ENCODE results near the gene FREM2. TPM values are rescaled to one million over a fixed set of nuclear protein-coding genes. Genes with fewer than 3 reads are reported as not detected.

Gene FREM2
- polyA plus RNA-seq = not detected

- Mint-ChIP-seq H3K4me3 (no peak within 1 kb of the TSS), H3K36me3 (no peaks in the 10 kb centered on the region), H3K27ac (no peak within 1 kb of the TSS), H3K4me1 (no peaks in the 10 kb centered on the region), H3K9me3 (peaks cover 0 to 11% (median 1%) of the 10 kb centered on the region in 6 donors), H3K27me3 (ENCODE audit: low read depth in 3 of 3) (peaks cover 0 to 2% (median 0%) of the 10 kb centered on the region in 3 donors)
- no peak for DNase-seq
Measured at GRCh38 chr13:38686577-38687245, at the start of gene FREM2. Gene FREM2, plus strand, starts transcription at chr13:38687077. Its CDS starts 268 bp downstream, at chr13:38687345.

- no peak for DNase-seq
- H3K4me3 Mint-ChIP-seq = no peak overlapping the region
Measured at GRCh38 chr13:38637576-38637975, 49.3 kb upstream of the FREM2 start.

GRCh38 chr13:38641164-38641948, 45.5 kb upstream of the FREM2 start:
- Mint-ChIP-seq H3K36me3 (no peaks in the 10 kb centered on the region), H3K4me3 (no peak overlapping the region), H3K9me3 (peaks cover 0 to 8% (median 5%) of the 10 kb centered on the region in 6 donors)

More at GRCh38 chr13:38637576-38637975, 49.3 kb upstream of the FREM2 start:
- H3K9me3 Mint-ChIP-seq = peaks cover 0 to 10% (median 4%) of the 10 kb centered on the region in 6 donors
- H3K36me3 Mint-ChIP-seq = no peaks in the 10 kb centered on the region
- H3K27me3 Mint-ChIP-seq (ENCODE audit: low read depth in 3 of 3) = peaks cover 0 to 1% (median 0%) of the 10 kb centered on the region in 3 donors
- no peaks in the 10 kb centered on the region for H3K4me1 Mint-ChIP-seq
- H3K27ac Mint-ChIP-seq = no peak overlapping the region

GRCh38 chr13:38647312-38647711, 39.6 kb upstream of the FREM2 start:
- Mint-ChIP-seq H3K36me3 (no peaks in the 10 kb centered on the region), H3K9me3 (peaks cover 0 to 10% (median 0%) of the 10 kb centered on the region in 6 donors), H3K27me3 (ENCODE audit: low read depth in 3 of 3) (peaks cover 0 to 2% (median 0%) of the 10 kb centered on the region in 3 donors), H3K4me1 (no peaks in the 10 kb centered on the region), H3K4me3 (no peak overlapping the region), H3K27ac (no peak overlapping the region)
- no peak for DNase-seq

More at GRCh38 chr13:38641164-38641948, 45.5 kb upstream of the FREM2 start:
- Mint-ChIP-seq H3K4me1 (no peaks in the 10 kb centered on the region), H3K27me3 (ENCODE audit: low read depth in 3 of 3) (no peaks in the 10 kb centered on the region), H3K27ac (no peak overlapping the region)
- no peak for DNase-seq

GRCh38 chr13:38648912-38649311, 38.0 kb upstream of the FREM2 start:
- peaks cover 0 to 2% (median 0%) of the 10 kb centered on the region in 3 donors for H3K27me3 Mint-ChIP-seq (ENCODE audit: low read depth in 3 of 3)
- no peaks in the 10 kb centered on the region for H3K36me3 Mint-ChIP-seq
- no peak overlapping the region for H3K4me3 Mint-ChIP-seq
- no peaks in the 10 kb centered on the region for H3K4me1 Mint-ChIP-seq
- H3K27ac Mint-ChIP-seq = no peak overlapping the region
- DNase-seq = no peak
- H3K9me3 Mint-ChIP-seq = peaks cover 0 to 10% (median 0%) of the 10 kb centered on the region in 6 donors

GRCh38 chr13:38656699-38657098, 30.2 kb upstream of the FREM2 start:
- H3K36me3 Mint-ChIP-seq = no peaks in the 10 kb centered on the region
- no peak overlapping the region for H3K4me3 Mint-ChIP-seq
- no peaks in the 10 kb centered on the region for H3K4me1 Mint-ChIP-seq
- peaks cover 0 to 9% (median 4%) of the 10 kb centered on the region in 6 donors for H3K9me3 Mint-ChIP-seq
- H3K27ac Mint-ChIP-seq = no peak overlapping the region
- H3K27me3 Mint-ChIP-seq (ENCODE audit: low read depth in 3 of 3) = peaks cover 0 to 2% (median 0%) of the 10 kb centered on the region in 3 donors
- DNase-seq = no peak

- H3K4me1 Mint-ChIP-seq = no peaks in the 10 kb centered on the region
- no peak overlapping the region for H3K4me3 Mint-ChIP-seq
Measured at GRCh38 chr13:38657191-38657590, 29.7 kb upstream of the FREM2 start.

GRCh38 chr13:38658906-38659305, 28.0 kb upstream of the FREM2 start:
- Mint-ChIP-seq H3K4me3 (no peak overlapping the region), H3K9me3 (peaks cover 0 to 9% (median 4%) of the 10 kb centered on the region in 6 donors), H3K36me3 (no peaks in the 10 kb centered on the region), H3K27ac (no peak overlapping the region), H3K27me3 (ENCODE audit: low read depth in 3 of 3) (peaks cover 0 to 2% (median 0%) of the 10 kb centered on the region in 3 donors), H3K4me1 (no peaks in the 10 kb centered on the region)
- no peak for DNase-seq

More at GRCh38 chr13:38657191-38657590, 29.7 kb upstream of the FREM2 start:
- Mint-ChIP-seq H3K36me3 (no peaks in the 10 kb centered on the region), H3K27me3 (ENCODE audit: low read depth in 3 of 3) (peaks cover 0 to 2% (median 0%) of the 10 kb centered on the region in 3 donors), H3K27ac (no peak overlapping the region), H3K9me3 (peaks cover 0 to 9% (median 4%) of the 10 kb centered on the region in 6 donors)
- DNase-seq = no peak

- H3K4me3 Mint-ChIP-seq = no peak overlapping the region
- no peaks in the 10 kb centered on the region for H3K36me3 Mint-ChIP-seq
- peaks cover 0 to 15% (median 5%) of the 10 kb centered on the region in 6 donors for H3K9me3 Mint-ChIP-seq
- H3K27me3 Mint-ChIP-seq (ENCODE audit: low read depth in 3 of 3) = peaks cover 0 to 3% (median 0%) of the 10 kb centered on the region in 3 donors
- DNase-seq = no peak
- H3K4me1 Mint-ChIP-seq = no peaks in the 10 kb centered on the region
- H3K27ac Mint-ChIP-seq = no peak overlapping the region
Measured at GRCh38 chr13:38661010-38661675, 25.7 kb upstream of the FREM2 start.

- H3K9me3 Mint-ChIP-seq = peaks cover 0 to 15% (median 5%) of the 10 kb centered on the region in 6 donors
- no peaks in the 10 kb centered on the region for H3K4me1 Mint-ChIP-seq
- no peak overlapping the region for H3K4me3 Mint-ChIP-seq
- H3K27ac Mint-ChIP-seq = no peak overlapping the region
- H3K36me3 Mint-ChIP-seq = no peaks in the 10 kb centered on the region
- DNase-seq = no peak
- H3K27me3 Mint-ChIP-seq (ENCODE audit: low read depth in 3 of 3) = peaks cover 0 to 3% (median 0%) of the 10 kb centered on the region in 3 donors
Measured at GRCh38 chr13:38662362-38662761, 24.5 kb upstream of the FREM2 start.

GRCh38 chr13:38664906-38665305, 22.0 kb upstream of the FREM2 start:
- no peak overlapping the region for H3K4me3 Mint-ChIP-seq
- H3K27me3 Mint-ChIP-seq (ENCODE audit: low read depth in 3 of 3) = peaks cover 0 to 2% (median 0%) of the 10 kb centered on the region in 3 donors
- no peak overlapping the region for H3K27ac Mint-ChIP-seq
- H3K4me1 Mint-ChIP-seq = no peaks in the 10 kb centered on the region
- peaks cover 0 to 19% (median 5%) of the 10 kb centered on the region in 6 donors for H3K9me3 Mint-ChIP-seq
- DNase-seq = no peak
- no peaks in the 10 kb centered on the region for H3K36me3 Mint-ChIP-seq

- peaks cover 0 to 19% (median 3%) of the 10 kb centered on the region in 6 donors for H3K9me3 Mint-ChIP-seq
- no peak overlapping the region for H3K4me3 Mint-ChIP-seq
- H3K27ac Mint-ChIP-seq = no peak overlapping the region
- peaks cover 0 to 2% (median 0%) of the 10 kb centered on the region in 3 donors for H3K27me3 Mint-ChIP-seq (ENCODE audit: low read depth in 3 of 3)
- no peaks in the 10 kb centered on the region for H3K4me1 Mint-ChIP-seq
- H3K36me3 Mint-ChIP-seq = no peaks in the 10 kb centered on the region
- no peak for DNase-seq
Measured at GRCh38 chr13:38667526-38668109, 19.3 kb upstream of the FREM2 start.

GRCh38 chr13:38669234-38669964, 17.5 kb upstream of the FREM2 start:
- Mint-ChIP-seq H3K27ac (no peak overlapping the region), H3K27me3 (ENCODE audit: low read depth in 3 of 3) (peaks cover 0 to 2% (median 0%) of the 10 kb centered on the region in 3 donors), H3K4me1 (no peaks in the 10 kb centered on the region), H3K9me3 (peaks cover 0 to 13% (median 6%) of the 10 kb centered on the region in 6 donors), H3K4me3 (no peak overlapping the region), H3K36me3 (no peaks in the 10 kb centered on the region)
- no peak for DNase-seq
